Skeletal muscle satellite cell (primary cell): ENCODE data around the gene SORBS1.

Experiments
- H3K27me3 ChIP-seq: 2 replicates; pipeline ENCODE4 v1.7.0; 2013; ENCODE audit warnings: low read length; ENCODE audit not compliant: control insufficient read depth, insufficient read depth
- H3K36me3 ChIP-seq: 2 replicates; pipeline ENCODE4 v1.7.0; 2013; ENCODE audit warnings: mild to moderate bottlenecking, control low read depth, low read length; ENCODE audit not compliant: insufficient read depth
- H3K4me1 ChIP-seq: 2 replicates; pipeline ENCODE4 v1.7.0; 2013; ENCODE audit warnings: low read length; ENCODE audit not compliant: control insufficient read depth, insufficient read depth
- H3K4me2 ChIP-seq: 2 replicates; pipeline ENCODE4 v1.7.0; 2013; ENCODE audit warnings: mild to moderate bottlenecking, low read length
- H3K4me3 ChIP-seq: 2 replicates; pipeline ENCODE4 v1.7.0; 2013; ENCODE audit warnings: low read length
- H3K9ac ChIP-seq: 2 replicates; pipeline ENCODE4 v1.7.0; 2013; ENCODE audit warnings: mild to moderate bottlenecking, low read depth, low read length, moderate library complexity
- H3K9me3 ChIP-seq: replicated peaks from 2 replicates; pipeline ENCODE4 v1.7.0; 2013; ENCODE audit warnings: mild to moderate bottlenecking, control low read depth, low read length

SORBS1 gene

GRCh38 chr10:95399183-95399582 lies 162.0 kb downstream of the SORBS1 start:
- no peaks in the 10 kb centered on the region for H3K36me3 ChIP-seq

DNA sequence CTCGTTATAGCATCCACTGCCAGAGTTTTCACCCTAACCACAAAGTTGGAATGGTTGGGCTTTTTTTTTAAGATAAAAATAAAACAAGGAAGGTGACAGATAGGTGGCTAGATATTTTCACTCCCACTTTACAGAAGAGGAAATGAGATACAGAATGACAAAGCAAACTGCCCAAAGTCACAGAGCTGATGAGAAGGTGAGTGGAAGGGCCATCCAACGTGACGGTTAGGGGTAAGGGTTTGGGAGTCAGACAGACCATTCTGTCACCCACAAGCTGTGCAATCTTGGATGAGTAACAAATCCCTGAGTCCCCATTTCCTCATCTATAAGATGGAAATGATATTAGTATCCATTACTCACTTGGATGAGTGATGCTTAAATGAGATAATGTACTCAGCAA lies 163.4 kb downstream of the SORBS1 start:
- H3K4me1 ChIP-seq, result no peaks in the 10 kb centered on the region
- H3K9me3 ChIP-seq, result no peaks in the 10 kb centered on the region
- H3K27me3 ChIP-seq, result no peaks in the 10 kb centered on the region
- H3K36me3 ChIP-seq, result no peaks in the 10 kb centered on the region
- no peak overlapping the region for H3K4me3 ChIP-seq
- no peak overlapping the region for H3K4me2 ChIP-seq
- no peak overlapping the region for H3K9ac ChIP-seq

More at GRCh38 chr10:95399183-95399582, 162.0 kb downstream of the SORBS1 start:
- Histone ChIP-seq H3K4me3 (no peak overlapping the region), H3K27me3 (no peaks in the 10 kb centered on the region), H3K9ac (no peak overlapping the region), H3K9me3 (no peaks in the 10 kb centered on the region), H3K4me1 (no peaks in the 10 kb centered on the region), H3K4me2 (no peak overlapping the region)

GRCh38 chr10:95395947-95396449 lies 165.2 kb downstream of the SORBS1 start:
- no peak overlapping the region for H3K4me2 ChIP-seq
- no peaks in the 10 kb centered on the region for H3K4me1 ChIP-seq
- no peaks in the 10 kb centered on the region for H3K36me3 ChIP-seq
- H3K9ac ChIP-seq, result no peak overlapping the region
- no peaks in the 10 kb centered on the region for H3K27me3 ChIP-seq
- H3K4me3 ChIP-seq, result no peak overlapping the region
- H3K9me3 ChIP-seq, result no peaks in the 10 kb centered on the region

DNA sequence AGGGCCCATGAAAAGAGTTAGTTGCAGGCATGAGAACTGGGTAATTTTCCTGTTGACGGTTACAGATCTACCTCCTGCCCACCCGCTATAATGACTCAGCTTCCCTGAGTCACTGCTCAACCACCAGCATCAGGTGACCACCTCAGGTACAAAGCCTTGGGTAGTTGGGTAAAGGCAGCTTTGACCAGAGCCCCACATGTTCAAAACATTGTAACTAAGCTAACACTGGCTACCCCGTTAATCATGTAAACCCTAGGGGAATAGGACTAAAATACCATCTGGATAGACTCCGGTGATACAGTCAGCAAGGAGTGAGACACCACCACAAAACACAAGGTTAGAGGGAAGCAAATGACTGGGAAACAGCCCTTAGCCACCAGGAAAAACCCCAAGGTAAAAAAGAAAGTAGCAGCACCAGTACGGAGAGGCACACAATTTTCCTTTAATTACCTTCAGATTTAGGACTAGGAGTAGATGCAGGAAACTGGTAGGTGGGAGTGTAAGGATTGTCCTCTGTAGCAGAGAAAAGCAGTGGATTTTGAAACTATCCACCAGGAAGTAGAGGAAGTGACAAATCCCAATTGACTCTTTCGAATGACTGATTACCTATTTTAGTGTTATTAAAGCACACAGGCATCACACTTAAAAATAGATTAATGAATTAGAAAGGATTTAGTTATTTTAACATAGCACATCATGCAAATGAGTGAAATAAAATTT lies 166.8 kb downstream of the SORBS1 start:
- Histone ChIP-seq H3K27me3 (no peaks in the 10 kb centered on the region), H3K4me2 (no peak overlapping the region), H3K9me3 (no peaks in the 10 kb centered on the region), H3K36me3 (no peaks in the 10 kb centered on the region), H3K4me3 (no peak overlapping the region), H3K9ac (no peak overlapping the region), H3K4me1 (no peaks in the 10 kb centered on the region)

GRCh38 chr10:95392681-95393164 lies 168.4 kb downstream of the SORBS1 start:
- no peak overlapping the region for H3K4me3 ChIP-seq
- H3K36me3 ChIP-seq, result no peaks in the 10 kb centered on the region
- no peak overlapping the region for H3K4me2 ChIP-seq
- H3K9ac ChIP-seq, result no peak overlapping the region
- H3K4me1 ChIP-seq, result no peaks in the 10 kb centered on the region
- H3K9me3 ChIP-seq, result no peaks in the 10 kb centered on the region
- no peaks in the 10 kb centered on the region for H3K27me3 ChIP-seq

GRCh38 chr10:95392217-95392584 lies 169.0 kb downstream of the SORBS1 start:
- Histone ChIP-seq H3K4me2 (no peak overlapping the region), H3K4me1 (no peaks in the 10 kb centered on the region), H3K27me3 (no peaks in the 10 kb centered on the region), H3K4me3 (no peak overlapping the region), H3K9ac (no peak overlapping the region), H3K36me3 (no peaks in the 10 kb centered on the region), H3K9me3 (no peaks in the 10 kb centered on the region)

- Histone ChIP-seq H3K9ac (no peak overlapping the region), H3K4me1 (no peaks in the 10 kb centered on the region), H3K9me3 (no peaks in the 10 kb centered on the region), H3K27me3 (no peaks in the 10 kb centered on the region), H3K4me2 (no peak overlapping the region), H3K36me3 (no peaks in the 10 kb centered on the region), H3K4me3 (no peak overlapping the region)
Observed at GRCh38 chr10:95391581-95392216, 169.5 kb downstream of the SORBS1 start.

- no peak overlapping the region for H3K4me2 ChIP-seq
- no peaks in the 10 kb centered on the region for H3K9me3 ChIP-seq
- H3K4me3 ChIP-seq, result no peak overlapping the region
- no peaks in the 10 kb centered on the region for H3K27me3 ChIP-seq
- H3K9ac ChIP-seq, result no peak overlapping the region
- H3K36me3 ChIP-seq, result no peaks in the 10 kb centered on the region
- H3K4me1 ChIP-seq, result no peaks in the 10 kb centered on the region
Observed at GRCh38 chr10:95391164-95391563, 170.0 kb downstream of the SORBS1 start.

DNA sequence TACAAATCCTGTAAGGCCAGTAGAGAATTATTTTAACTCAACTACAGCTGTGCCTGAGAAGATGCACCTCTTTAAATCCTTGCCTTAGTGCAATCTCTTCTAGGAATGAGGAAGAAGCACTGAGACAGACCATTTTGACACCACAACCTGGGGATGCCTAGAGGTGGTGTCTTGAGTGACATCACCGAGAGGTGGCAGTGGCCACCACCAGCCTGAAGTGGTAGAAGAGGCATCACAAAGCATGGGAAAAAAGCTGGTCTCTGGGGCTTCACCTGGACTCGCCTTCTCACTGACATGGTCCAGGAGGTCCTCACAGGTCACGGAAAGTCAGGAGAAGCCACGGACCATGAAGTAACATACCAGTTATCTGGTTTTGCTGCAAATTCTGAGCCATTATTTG lies 171.2 kb downstream of the SORBS1 start:
- Histone ChIP-seq H3K4me3 (no peak overlapping the region), H3K27me3 (no peaks in the 10 kb centered on the region), H3K9ac (no peak overlapping the region), H3K4me2 (no peak overlapping the region), H3K4me1 (no peaks in the 10 kb centered on the region), H3K9me3 (no peaks in the 10 kb centered on the region), H3K36me3 (no peaks in the 10 kb centered on the region)

DNA sequence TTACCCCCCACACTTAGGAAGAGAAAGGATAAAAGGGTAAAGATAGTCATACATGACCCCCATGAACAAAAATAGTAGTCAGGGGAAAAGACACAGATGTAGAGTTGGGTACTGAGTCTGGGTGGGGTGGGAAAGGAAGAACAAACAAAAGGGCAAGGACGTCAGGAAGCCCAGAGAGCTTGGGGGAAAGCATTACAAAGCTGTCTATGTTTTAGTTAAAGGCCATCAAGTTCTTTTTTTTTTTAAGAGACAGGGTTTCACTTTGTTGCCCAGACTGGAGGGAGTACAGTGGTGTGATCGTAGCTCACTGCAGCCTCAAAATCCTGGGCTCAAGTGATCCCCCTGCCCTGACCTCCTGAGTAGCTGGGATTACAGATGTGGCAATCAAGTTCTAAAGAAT lies 172.0 kb downstream of the SORBS1 start:
- Histone ChIP-seq H3K9me3 (no peaks in the 10 kb centered on the region), H3K27me3 (no peaks in the 10 kb centered on the region), H3K9ac (no peak overlapping the region), H3K4me2 (no peak overlapping the region), H3K36me3 (no peaks in the 10 kb centered on the region), H3K4me3 (no peak overlapping the region), H3K4me1 (no peaks in the 10 kb centered on the region)

GRCh38 chr10:95388539-95388938 lies 172.6 kb downstream of the SORBS1 start:
- Histone ChIP-seq H3K4me1 (no peaks in the 10 kb centered on the region), H3K27me3 (no peaks in the 10 kb centered on the region), H3K36me3 (no peaks in the 10 kb centered on the region), H3K9ac (no peak overlapping the region), H3K4me3 (no peak overlapping the region), H3K9me3 (no peaks in the 10 kb centered on the region), H3K4me2 (no peak overlapping the region)

GRCh38 chr10:95388109-95388471 lies 173.1 kb downstream of the SORBS1 start:
- Histone ChIP-seq H3K4me1 (no peaks in the 10 kb centered on the region), H3K27me3 (no peaks in the 10 kb centered on the region), H3K4me3 (no peak overlapping the region), H3K4me2 (no peak overlapping the region), H3K9me3 (no peaks in the 10 kb centered on the region), H3K36me3 (no peaks in the 10 kb centered on the region), H3K9ac (no peak overlapping the region)
